Measurements from ENCODE around the gene AAK1.
"Not testable (repeated sequence)": the region's sequence is repeated elsewhere in the genome, so short reads cannot be mapped to it uniquely, and the experiment has no call there.

- TF ChIP-seq, protein P1, sequence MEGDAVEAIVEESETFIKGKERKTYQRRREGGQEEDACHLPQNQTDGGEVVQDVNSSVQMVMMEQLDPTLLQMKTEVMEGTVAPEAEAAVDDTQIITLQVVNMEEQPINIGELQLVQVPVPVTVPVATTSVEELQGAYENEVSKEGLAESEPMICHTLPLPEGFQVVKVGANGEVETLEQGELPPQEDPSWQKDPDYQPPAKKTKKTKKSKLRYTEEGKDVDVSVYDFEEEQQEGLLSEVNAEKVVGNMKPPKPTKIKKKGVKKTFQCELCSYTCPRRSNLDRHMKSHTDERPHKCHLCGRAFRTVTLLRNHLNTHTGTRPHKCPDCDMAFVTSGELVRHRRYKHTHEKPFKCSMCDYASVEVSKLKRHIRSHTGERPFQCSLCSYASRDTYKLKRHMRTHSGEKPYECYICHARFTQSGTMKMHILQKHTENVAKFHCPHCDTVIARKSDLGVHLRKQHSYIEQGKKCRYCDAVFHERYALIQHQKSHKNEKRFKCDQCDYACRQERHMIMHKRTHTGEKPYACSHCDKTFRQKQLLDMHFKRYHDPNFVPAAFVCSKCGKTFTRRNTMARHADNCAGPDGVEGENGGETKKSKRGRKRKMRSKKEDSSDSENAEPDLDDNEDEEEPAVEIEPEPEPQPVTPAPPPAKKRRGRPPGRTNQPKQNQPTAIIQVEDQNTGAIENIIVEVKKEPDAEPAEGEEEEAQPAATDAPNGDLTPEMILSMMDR (IDR thresholded peaks at IDR 0.05) = not testable (repeated sequence)
- TF ChIP-seq, protein P2, sequence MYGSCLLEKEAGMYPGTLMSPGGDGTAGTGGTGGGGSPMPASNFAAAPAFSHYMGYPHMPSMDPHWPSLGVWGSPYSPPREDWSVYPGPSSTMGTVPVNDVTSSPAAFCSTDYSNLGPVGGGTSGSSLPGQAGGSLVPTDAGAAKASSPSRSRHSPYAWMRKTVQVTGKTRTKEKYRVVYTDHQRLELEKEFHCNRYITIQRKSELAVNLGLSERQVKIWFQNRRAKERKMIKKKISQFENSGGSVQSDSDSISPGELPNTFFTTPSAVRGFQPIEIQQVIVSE (CRISPR knock-in tag; IDR thresholded peaks at IDR 0.05; ENCODE audit: borderline replicate concordance) = not testable (repeated sequence)
- not testable (repeated sequence) for TF ChIP-seq ZNF232 (CRISPR knock-in tag; IDR thresholded peaks at IDR 0.05); NR3C1 (CRISPR knock-in tag; conservative IDR thresholded peaks at IDR 0.05; ENCODE audit: low read depth)
These were observed 21.5 kb downstream of the AAK1 start for GRCh38 chr2:69622017-69622540.
